Stimulated activated CD8-positive, alpha-beta memory T cell treated with anti-CD3 and anti-CD28 coated beads, Interleukin-12 subunit alpha, Interleukin-12 subunit beta, amount 100 ng/mL, for 1 hour (primary cell): Measurements from ENCODE around the gene NMNAT3.

Source experiments
- DNase-seq: peaks from one replicate; pipeline ENCODE4 v3.0.0-alpha.2; 2020; ENCODE audit warnings: low read depth

NMNAT3 gene

DNA sequence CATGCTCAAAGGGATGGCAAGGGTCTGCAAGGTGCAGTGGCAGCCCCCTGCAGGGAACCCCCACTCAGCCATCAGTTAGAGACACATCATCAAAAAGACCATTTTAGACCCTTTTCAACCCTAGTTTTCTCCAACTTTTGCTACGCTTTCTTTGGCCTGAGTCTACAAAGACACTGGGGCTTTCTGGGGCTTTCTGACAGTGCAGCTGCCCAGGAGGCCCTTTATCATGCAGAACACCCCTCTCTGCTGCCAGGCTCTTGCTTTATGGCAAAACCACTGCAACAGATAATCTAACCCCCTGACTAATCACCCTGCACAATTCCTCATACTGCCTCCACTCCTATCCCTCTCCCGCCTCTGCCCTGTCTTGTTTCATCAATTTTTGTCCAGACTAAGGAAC, 2.4 kb downstream of the NMNAT3 start:
- no peak for DNase-seq

DNA sequence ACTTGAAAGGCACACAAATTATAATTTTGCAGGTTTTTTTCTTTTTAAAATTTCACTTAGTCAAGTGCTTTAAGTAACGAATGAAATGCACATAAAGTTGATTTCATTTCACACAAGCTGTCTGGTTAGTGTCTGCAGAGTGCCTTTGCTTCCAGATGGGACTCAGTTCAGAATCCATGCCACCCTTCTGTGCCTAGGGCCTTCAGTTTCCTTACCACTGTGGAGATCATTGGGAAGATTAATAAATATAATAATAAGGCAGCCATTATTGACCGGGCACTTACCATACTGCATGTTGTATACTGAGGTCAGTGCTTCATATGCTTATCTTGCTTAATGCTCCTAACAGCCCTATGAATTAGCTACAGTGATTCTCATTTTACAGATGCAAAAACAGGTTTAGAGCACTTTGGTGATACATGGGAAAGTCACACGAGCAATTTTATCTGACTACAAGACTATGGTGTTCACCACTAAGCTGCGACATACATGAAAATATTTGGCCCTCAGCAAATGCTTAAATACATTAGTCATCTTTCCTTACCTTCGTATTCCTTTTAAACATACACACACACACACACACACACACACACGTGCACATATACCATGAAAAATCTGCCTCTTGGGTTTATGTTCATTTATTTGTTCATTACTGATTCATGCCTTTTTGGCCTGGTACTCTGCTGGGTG, 3.1 kb downstream of the NMNAT3 start:
- no peak for DNase-seq

DNA sequence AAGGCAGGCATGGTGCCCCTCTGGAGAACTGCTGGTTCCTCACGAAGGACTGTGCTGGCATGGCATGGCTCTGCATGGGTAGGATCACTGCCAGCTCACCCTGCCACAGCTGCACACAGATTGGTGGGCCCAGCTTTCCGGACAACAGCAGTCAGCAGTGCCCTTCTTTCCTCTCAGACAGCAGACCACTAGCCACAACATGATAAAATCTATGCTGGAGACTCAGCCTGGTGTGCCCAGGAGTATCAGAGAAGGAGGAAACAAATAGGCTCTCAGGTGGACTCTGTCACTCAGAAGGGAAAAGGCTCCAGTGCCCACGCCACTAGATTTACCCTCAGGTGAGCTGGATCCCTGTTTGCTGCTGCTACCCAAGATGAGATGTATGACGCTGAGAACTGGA, 4.9 kb downstream of the NMNAT3 start:
- no peak for DNase-seq

- no peak for DNase-seq
Observed at GRCh38 chr3:139671863-139672646, 5.7 kb downstream of the NMNAT3 start.

DNA sequence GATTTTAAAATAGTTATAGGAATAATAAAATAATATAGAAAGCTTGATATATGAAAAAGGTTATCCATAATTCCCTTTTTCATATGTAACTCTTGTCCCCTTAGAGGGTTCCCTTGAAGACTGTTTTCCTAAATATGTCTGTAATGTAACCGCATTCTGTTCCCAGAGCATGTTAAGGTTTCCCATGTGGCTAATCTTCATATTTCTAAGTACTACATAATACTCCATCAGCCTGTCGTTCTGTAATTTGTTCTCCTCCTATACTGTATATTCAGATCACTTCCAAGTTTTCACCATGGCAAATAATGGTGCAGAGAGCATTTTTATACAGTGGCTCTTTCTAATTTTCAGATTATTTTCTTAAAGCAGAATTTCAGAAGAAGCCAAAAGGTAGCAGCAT, 6.7 kb downstream of the NMNAT3 start:
- DNase-seq, result no peak

- no peak for DNase-seq
Observed at GRCh38 chr3:139670196-139670595, 7.6 kb downstream of the NMNAT3 start.

GRCh38 chr3:139668332-139668731, 9.4 kb downstream of the NMNAT3 start:
- DNase-seq, result no peak

DNA sequence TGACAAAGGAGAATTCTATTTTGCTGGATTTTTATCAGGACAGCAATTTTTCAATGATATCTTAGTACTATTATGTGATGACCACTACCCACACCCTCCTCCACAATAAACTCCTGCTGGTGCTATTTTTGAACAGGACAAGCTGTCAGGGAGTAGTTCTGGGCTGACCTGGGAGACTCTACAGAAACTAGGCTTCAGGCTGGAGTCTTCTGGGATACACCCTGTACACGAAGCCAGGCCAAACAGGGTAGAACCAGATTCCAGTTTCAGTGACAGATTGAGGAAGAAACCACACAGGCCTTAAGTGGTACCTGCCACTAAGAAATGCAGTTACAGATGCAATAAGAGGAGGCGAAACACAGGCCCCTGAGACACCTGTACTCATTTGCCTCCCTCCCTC, 12.8 kb downstream of the NMNAT3 start:
- DNase-seq, result no peak

GRCh38 chr3:139660269-139660668, 17.5 kb downstream of the NMNAT3 start:
- DNase-seq, result no peak

DNA sequence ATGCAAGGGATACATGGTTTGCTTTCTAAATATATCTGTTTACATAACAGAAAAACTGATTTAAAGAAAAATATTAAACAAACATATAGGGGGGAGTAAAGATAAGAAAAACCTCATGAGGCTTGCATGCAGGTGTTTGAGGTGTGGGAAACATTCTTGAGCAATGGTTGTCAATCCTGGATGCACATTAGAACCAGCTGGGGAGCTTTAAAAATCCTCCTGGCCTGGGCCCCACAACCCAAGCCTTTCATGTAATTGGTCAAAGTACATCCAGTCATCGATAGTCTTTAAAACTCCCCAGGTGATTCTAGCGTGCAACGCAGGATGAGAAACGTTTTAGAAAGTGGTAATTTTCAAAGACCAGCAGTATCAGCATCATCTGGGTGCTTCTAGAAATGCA, 18.3 kb downstream of the NMNAT3 start:
- DNase-seq, result no peak

- DNase-seq, result no peak
Observed at GRCh38 chr3:139657936-139658335, 19.8 kb downstream of the NMNAT3 start.

GRCh38 chr3:139657434-139657833, 20.3 kb downstream of the NMNAT3 start:
- no peak for DNase-seq

GRCh38 chr3:139655909-139656595, 21.7 kb downstream of the NMNAT3 start:
- DNase-seq, result no peak

DNA sequence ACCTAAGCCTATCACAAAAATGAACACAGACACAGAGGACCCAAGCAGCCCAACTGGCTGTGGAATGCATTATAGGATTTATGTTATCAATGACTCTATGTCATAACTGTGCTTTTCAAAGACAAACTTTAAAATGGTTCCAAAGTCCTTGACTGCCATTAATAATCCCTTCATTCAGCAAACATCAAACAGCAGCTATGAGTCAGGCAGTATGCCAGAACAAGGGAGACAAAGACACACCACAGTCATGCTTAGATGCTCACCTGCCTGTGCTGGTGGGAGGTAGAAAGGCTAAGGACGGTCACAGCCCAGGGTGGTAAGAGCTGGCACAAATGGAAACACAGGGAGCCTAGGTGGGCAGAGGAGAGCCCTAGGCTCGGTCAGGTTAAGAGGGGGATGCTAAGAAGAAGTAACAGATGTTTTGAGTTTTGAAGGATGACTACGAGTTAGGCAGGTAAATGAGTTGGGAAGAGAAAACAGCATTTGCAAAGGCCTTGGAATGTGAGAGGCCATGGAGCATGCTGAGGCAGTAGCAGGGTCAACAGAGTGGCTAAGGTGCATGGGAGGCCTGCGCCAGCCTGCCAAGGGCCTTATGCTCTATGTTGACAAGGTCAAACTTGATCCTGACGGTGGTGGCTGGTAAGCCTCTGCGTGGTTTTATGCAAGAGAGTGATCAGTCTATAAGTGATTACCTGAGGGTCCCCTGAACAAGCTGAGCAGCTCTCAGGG, 23.0 kb downstream of the NMNAT3 start:
- no peak for DNase-seq

GRCh38 chr3:139653582-139653981, 24.2 kb downstream of the NMNAT3 start:
- DNase-seq, result no peak

DNA sequence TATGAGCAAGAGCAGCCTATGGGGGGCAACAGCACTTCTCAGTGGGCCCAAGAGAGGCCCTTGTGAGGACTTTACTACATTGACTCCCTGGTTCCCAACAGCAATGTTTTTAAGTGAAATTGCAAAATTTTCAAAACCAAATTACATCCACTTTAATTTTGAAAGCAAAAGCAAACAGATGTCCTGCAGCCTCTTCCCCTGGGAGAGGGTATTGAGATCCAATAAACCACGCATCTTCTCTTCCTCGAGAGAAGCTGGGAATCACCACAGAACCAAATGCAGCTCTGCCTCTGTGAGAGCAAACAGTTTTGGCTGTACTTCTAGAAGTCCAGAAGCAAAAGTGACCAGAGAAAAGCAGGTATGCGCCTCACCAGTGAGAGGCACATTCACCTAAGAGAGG, 25.2 kb downstream of the NMNAT3 start:
- DNase-seq, result no peak

- no peak for DNase-seq
Observed at GRCh38 chr3:139647866-139648435, 29.8 kb downstream of the NMNAT3 start.

DNA sequence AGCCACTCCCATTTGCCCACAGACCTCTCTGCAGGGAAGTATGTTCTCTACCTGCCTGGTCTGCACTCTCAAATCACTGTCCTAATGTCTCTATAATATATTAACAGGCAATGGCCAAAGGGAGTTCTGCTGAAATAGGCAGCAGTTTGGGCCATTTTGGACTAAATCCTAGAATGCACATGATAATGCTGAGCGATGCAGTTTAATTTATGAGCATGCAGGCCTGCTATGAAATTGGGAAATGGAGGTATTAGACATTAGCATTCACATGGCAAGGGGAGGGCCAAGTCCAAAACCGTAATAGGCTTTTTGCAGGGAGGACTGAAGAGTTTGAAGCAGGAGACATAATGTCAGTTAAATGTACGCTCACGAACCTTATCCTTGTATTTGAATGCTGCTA, 31.3 kb downstream of the NMNAT3 start:
- DNase-seq, result no peak

DNA sequence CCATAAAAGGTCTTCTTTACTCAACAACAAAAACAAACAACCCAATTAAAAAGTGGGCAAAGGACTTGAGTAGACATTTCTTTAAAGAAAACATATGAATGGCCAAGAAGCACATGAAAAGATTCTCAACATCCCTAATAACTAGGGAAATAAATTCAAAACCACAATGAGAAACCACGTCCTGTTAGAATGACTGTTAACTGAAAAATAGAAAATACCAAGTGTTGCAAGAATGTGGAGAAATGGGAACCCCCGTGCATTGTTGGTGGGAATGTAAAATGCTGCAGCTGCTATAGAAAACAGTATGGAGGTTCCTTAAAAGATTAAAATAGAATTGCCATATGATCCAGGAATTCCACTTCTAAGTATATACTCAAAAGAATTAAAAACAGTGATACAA, 34.8 kb downstream of the NMNAT3 start:
- DNase-seq, result no peak

- DNase-seq, result no peak
Observed at GRCh38 chr3:139640456-139640855, 37.3 kb downstream of the NMNAT3 start.

GRCh38 chr3:139639662-139640061, 38.1 kb downstream of the NMNAT3 start:
- DNase-seq, result no peak

DNA sequence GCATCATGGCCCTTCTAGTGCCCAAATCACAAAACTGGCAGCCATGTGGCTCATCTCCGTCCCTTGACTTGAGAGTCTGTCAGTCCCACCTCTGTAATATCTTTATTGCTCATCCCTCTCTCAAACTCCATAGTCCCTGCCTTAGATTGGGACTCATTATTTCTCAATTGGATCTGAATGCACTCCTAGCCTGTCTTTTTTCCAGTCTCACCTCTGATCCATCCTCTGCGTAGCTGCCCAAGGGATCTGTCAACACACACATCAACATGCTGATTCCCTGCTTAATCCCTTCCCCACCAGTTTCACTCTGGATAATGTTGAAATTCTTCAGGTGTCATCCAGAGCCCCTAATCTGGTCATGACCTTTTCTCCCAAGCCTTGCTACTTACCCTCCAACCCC, 39.3 kb downstream of the NMNAT3 start:
- DNase-seq, result no peak
